LNCAP (cell line): ENCODE measurements around the gene STIM2.
A peak's percentile ranks its signal among the peaks of the same experiment; 100 is the strongest.

Experiments
- TF ChIP-seq, protein P1 (sequence below): fragments of 450-650 bp; IDR thresholded peaks from 2 replicates; pipeline ENCODE4 v1.5.1; 2017; ENCODE audit warnings: mild to moderate bottlenecking

STIM2 gene

GRCh38 chr4:27009539-27009938 is 148.9 kb downstream of the STIM2 start:
- TF ChIP-seq, protein P1, sequence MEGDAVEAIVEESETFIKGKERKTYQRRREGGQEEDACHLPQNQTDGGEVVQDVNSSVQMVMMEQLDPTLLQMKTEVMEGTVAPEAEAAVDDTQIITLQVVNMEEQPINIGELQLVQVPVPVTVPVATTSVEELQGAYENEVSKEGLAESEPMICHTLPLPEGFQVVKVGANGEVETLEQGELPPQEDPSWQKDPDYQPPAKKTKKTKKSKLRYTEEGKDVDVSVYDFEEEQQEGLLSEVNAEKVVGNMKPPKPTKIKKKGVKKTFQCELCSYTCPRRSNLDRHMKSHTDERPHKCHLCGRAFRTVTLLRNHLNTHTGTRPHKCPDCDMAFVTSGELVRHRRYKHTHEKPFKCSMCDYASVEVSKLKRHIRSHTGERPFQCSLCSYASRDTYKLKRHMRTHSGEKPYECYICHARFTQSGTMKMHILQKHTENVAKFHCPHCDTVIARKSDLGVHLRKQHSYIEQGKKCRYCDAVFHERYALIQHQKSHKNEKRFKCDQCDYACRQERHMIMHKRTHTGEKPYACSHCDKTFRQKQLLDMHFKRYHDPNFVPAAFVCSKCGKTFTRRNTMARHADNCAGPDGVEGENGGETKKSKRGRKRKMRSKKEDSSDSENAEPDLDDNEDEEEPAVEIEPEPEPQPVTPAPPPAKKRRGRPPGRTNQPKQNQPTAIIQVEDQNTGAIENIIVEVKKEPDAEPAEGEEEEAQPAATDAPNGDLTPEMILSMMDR: no peak

- TF ChIP-seq, protein P1: peak; percentile 92
Measured at GRCh38 chr4:27010334-27010940, 149.8 kb downstream of the STIM2 start.

GRCh38 chr4:27011401-27011800 is 150.8 kb downstream of the STIM2 start:
- TF ChIP-seq, protein P1: no peak

- TF ChIP-seq, protein P1: no peak
Measured at GRCh38 chr4:27013012-27013411, 152.4 kb downstream of the STIM2 start.

DNA sequence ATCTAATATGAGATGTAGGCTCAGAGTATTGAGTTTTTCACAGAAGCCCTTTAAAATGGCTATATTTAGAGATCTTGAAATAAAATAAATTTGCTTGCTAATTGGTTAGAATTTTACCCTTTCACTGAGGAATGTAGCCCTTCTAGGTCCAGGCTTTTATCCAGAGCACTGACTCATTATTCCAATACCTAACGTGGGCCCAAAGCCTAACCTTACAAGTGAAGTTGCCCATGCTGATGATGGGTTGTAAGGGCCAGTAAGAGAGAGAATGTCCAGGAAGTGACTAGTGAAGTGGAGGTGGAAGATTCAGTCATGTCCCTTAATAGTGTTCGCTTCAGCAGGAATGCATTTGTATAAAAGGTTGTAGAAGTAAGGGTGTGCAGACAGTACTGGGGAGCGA is 155.9 kb downstream of the STIM2 start:
- TF ChIP-seq, protein P1: no peak

DNA sequence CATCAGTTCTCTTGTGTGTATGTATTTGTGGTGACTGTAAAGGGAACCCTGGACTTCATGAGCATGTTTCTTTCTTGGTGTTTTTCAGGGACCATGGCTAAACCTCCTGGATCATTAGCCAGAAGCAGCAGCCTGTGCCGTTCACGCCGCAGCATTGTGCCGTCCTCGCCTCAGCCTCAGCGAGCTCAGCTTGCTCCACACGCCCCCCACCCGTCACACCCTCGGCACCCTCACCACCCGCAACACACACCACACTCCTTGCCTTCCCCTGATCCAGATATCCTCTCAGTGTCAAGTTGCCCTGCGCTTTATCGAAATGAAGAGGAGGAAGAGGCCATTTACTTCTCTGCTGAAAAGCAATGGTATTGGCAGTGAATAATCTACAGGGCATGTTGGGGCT is 157.0 kb downstream of the STIM2 start:
- TF ChIP-seq, protein P1: no peak

DNA sequence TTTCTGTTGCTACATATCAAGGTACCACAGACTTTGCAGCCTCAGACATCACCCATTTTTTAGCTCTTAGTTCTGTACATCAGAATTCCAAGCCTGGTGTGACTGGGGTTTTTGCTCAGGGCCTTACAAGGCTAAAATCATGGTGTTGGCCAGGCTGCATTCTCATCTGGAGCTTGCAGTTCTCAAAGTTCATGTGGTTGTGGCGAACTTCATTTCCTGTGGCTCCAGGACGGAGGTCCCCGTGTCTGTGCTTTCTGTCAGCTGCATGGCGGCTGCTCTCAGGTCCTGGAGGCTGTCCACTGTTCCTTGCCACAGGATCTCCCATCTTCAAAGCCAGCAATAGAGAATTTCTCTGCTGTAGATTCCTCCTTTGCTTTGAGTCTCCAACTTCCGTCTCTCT is 157.4 kb downstream of the STIM2 start:
- TF ChIP-seq, protein P1: no peak

GRCh38 chr4:27018910-27019309 is 158.3 kb downstream of the STIM2 start:
- TF ChIP-seq, protein P1: no peak
